ENCODE data around the gene RXFP1. TPM values are rescaled to one million over a fixed set of nuclear protein-coding genes. Genes with fewer than 3 reads are reported as not detected.

RXFP1 gene
- total RNA-seq, 1 experiment from 2014 or later: not detected

DNA sequence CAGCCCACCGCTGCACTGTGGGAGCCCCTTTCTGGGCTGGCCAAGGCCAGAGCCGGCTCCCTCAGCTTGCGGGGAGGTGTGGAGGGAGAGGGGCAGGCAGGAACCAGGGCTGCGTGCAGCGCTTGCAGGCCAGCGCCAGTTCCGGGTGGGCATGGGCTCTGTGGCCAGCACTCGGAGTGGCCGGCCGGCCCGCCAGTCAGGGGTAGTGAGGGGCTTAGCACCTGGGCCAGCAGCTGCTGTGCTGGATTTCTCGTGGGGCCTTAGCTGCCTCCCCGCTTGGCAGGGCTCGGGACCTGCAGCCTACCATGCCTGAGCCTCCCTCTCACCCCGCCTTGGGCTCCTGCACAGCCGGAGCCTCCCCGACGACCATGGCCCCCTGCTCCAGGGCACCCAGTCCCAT, 45.2 kb downstream of the RXFP1 start:
- no peak overlapping the region for H3K27ac ChIP-seq (ENCODE audit: low read length)
- no peaks in the 10 kb centered on the region for H3K36me3 ChIP-seq (ENCODE audit: control insufficient read depth, insufficient read depth, low read length)
- intact Hi-C loops (cut with micrococcal nuclease; ENCODE audit: unreplicated experiment) (no loop called here), in situ Hi-C loops (cut with HindIII; ENCODE audit: low pct_unique_long_range_greater_than_20kb, low sequenced_read_pairs) (no loop called here)
- H3K9me3 ChIP-seq (ENCODE audit: control insufficient read depth, insufficient read depth, low read depth, low read length): no peaks in the 10 kb centered on the region
- CTCF ChIA-PET: no interaction called here
- no peaks in the 10 kb centered on the region for H3K4me1 ChIP-seq (ENCODE audit: control insufficient read depth, insufficient read depth, low read length)
- ATAC-seq: no peak
- BruUV-seq (replicated peaks): no TSS peak
- no peak for TF ChIP-seq POLR2AphosphoS5 (IDR thresholded peaks at IDR 0.05; ENCODE audit: low read depth, low read length)
- TF ChIP-seq, protein P1, sequence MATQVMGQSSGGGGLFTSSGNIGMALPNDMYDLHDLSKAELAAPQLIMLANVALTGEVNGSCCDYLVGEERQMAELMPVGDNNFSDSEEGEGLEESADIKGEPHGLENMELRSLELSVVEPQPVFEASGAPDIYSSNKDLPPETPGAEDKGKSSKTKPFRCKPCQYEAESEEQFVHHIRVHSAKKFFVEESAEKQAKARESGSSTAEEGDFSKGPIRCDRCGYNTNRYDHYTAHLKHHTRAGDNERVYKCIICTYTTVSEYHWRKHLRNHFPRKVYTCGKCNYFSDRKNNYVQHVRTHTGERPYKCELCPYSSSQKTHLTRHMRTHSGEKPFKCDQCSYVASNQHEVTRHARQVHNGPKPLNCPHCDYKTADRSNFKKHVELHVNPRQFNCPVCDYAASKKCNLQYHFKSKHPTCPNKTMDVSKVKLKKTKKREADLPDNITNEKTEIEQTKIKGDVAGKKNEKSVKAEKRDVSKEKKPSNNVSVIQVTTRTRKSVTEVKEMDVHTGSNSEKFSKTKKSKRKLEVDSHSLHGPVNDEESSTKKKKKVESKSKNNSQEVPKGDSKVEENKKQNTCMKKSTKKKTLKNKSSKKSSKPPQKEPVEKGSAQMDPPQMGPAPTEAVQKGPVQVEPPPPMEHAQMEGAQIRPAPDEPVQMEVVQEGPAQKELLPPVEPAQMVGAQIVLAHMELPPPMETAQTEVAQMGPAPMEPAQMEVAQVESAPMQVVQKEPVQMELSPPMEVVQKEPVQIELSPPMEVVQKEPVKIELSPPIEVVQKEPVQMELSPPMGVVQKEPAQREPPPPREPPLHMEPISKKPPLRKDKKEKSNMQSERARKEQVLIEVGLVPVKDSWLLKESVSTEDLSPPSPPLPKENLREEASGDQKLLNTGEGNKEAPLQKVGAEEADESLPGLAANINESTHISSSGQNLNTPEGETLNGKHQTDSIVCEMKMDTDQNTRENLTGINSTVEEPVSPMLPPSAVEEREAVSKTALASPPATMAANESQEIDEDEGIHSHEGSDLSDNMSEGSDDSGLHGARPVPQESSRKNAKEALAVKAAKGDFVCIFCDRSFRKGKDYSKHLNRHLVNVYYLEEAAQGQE (IDR thresholded peaks at IDR 0.05; ENCODE audit: insufficient read depth in 1 of 2, low read depth in 2 of 2, low read length in 1 of 2): no peak
- no peak overlapping the region for H3K4me3 ChIP-seq (ENCODE audit: low read depth in 2 of 2, low read length in 2 of 2)
- no peaks in the 10 kb centered on the region for H3K27me3 ChIP-seq (ENCODE audit: control insufficient read depth, insufficient read depth, low read length)
- no peak for DNase-seq (ENCODE audit: low read depth, low spot score)
- POLR2A ChIA-PET: no interaction called here

DNA sequence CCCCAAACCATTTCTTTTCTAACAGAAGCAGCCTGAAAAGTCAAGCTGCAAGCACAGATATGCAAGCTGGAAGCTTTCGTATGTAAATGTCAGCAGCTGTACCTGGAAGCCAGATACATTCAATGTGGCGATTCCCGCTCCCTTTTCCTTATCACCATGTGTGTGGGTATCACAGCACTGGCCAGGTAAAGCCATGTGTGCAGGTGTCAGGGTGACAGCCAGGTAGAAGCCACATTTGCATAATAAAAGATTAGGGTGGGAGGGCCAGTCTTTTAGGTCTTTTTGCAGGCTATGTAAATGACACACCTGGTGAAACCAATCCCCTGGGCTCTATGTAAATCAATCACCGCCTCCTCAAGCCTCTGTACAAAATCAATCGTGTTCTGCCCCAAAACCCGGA, 50.1 kb downstream of the RXFP1 start:
- BruUV-seq (replicated peaks): no TSS peak
- Histone ChIP-seq H3K27me3 (ENCODE audit: control insufficient read depth, insufficient read depth, low read length) (no peaks in the 10 kb centered on the region), H3K36me3 (ENCODE audit: control insufficient read depth, insufficient read depth, low read length) (no peaks in the 10 kb centered on the region), H3K4me1 (ENCODE audit: control insufficient read depth, insufficient read depth, low read length) (no peaks in the 10 kb centered on the region), H3K27ac (ENCODE audit: low read length) (no peak overlapping the region), H3K9me3 (ENCODE audit: control insufficient read depth, insufficient read depth, low read depth, low read length) (no peaks in the 10 kb centered on the region), H3K4me3 (ENCODE audit: low read depth in 2 of 2, low read length in 2 of 2) (no peak overlapping the region)
- TF ChIP-seq TCF7L2 (IDR thresholded peaks at IDR 0.05; ENCODE audit: low read depth, low read length) (no peak), POLR2AphosphoS5 (IDR thresholded peaks at IDR 0.05; ENCODE audit: low read depth, low read length) (no peak), SIN3A (IDR thresholded peaks at IDR 0.05; ENCODE audit: borderline replicate concordance, insufficient read depth, low read depth, low read length) (no peak)
- TF ChIP-seq, protein P2, sequence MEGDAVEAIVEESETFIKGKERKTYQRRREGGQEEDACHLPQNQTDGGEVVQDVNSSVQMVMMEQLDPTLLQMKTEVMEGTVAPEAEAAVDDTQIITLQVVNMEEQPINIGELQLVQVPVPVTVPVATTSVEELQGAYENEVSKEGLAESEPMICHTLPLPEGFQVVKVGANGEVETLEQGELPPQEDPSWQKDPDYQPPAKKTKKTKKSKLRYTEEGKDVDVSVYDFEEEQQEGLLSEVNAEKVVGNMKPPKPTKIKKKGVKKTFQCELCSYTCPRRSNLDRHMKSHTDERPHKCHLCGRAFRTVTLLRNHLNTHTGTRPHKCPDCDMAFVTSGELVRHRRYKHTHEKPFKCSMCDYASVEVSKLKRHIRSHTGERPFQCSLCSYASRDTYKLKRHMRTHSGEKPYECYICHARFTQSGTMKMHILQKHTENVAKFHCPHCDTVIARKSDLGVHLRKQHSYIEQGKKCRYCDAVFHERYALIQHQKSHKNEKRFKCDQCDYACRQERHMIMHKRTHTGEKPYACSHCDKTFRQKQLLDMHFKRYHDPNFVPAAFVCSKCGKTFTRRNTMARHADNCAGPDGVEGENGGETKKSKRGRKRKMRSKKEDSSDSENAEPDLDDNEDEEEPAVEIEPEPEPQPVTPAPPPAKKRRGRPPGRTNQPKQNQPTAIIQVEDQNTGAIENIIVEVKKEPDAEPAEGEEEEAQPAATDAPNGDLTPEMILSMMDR (IDR thresholded peaks at IDR 0.05): no peak
- TF ChIP-seq, protein P1 (IDR thresholded peaks at IDR 0.05; ENCODE audit: insufficient read depth in 1 of 2, low read depth in 2 of 2, low read length in 1 of 2): no peak
- ChIA-PET POLR2A (no interaction called here), CTCF (no interaction called here)
- in situ Hi-C loops (cut with HindIII; ENCODE audit: low pct_unique_long_range_greater_than_20kb, low sequenced_read_pairs): no loop called here
- ATAC-seq: no peak
- intact Hi-C loops (cut with micrococcal nuclease; ENCODE audit: unreplicated experiment): no loop called here
- no peak for DNase-seq (ENCODE audit: low read depth, low spot score)
